HG02943 (cell line): ENCODE results near the gene SPHK1.

ENCODE experiments used
- ATAC-seq: cut with Tn5 transposase; IDR thresholded peaks from one replicate; pipeline ENCODE4 v1.9.1; 2021; ENCODE audit warnings: mild to moderate bottlenecking, low read depth, moderate library complexity; ENCODE audit not compliant: unreplicated experiment

Gene SPHK1

GRCh38 chr17:76405607-76405966 is 21.2 kb downstream of the SPHK1 start:
- no peak for ATAC-seq

- no peak for ATAC-seq
Measured at GRCh38 chr17:76405967-76406647, 21.7 kb downstream of the SPHK1 start.

- no peak for ATAC-seq
Measured at GRCh38 chr17:76407509-76407908, 23.1 kb downstream of the SPHK1 start.

- ATAC-seq = no peak
Measured at GRCh38 chr17:76408037-76408849, 23.8 kb downstream of the SPHK1 start.

GRCh38 chr17:76410328-76410965 is 26.0 kb downstream of the SPHK1 start:
- no peak for ATAC-seq

- no peak for ATAC-seq
Measured at GRCh38 chr17:76411247-76411646, 26.8 kb downstream of the SPHK1 start.

- no peak for ATAC-seq
Measured at GRCh38 chr17:76414334-76415295, 30.2 kb downstream of the SPHK1 start.

- ATAC-seq = no peak
Measured at GRCh38 chr17:76415786-76416185, 31.4 kb downstream of the SPHK1 start.

GRCh38 chr17:76416457-76416856 is 32.0 kb downstream of the SPHK1 start:
- no peak for ATAC-seq

GRCh38 chr17:76416899-76417298 is 32.5 kb downstream of the SPHK1 start:
- ATAC-seq = no peak

- no peak for ATAC-seq
Measured at GRCh38 chr17:76417499-76418143, 33.2 kb downstream of the SPHK1 start.

GRCh38 chr17:76419576-76420260 is 35.3 kb downstream of the SPHK1 start:
- ATAC-seq = no peak

- ATAC-seq = no peak
Measured at GRCh38 chr17:76420356-76421043, 36.1 kb downstream of the SPHK1 start.

GRCh38 chr17:76421044-76421407 is 36.6 kb downstream of the SPHK1 start:
- no peak for ATAC-seq

GRCh38 chr17:76422406-76422805 is 38.0 kb downstream of the SPHK1 start:
- no peak for ATAC-seq

GRCh38 chr17:76422860-76423259 is 38.5 kb downstream of the SPHK1 start:
- ATAC-seq = no peak

GRCh38 chr17:76426853-76427252 is 42.4 kb downstream of the SPHK1 start:
- ATAC-seq = no peak

- ATAC-seq = no peak
Measured at GRCh38 chr17:76427501-76428231, 43.3 kb downstream of the SPHK1 start.
